Stimulated activated CD8-positive, alpha-beta memory T cell treated with anti-CD3 and anti-CD28 coated beads, Interleukin-4, amount 100 ng/mL, for 1 hour (primary cell): ENCODE results near the gene TMEM135.

ENCODE experiments used
- DNase-seq, 2 donors: peaks; one replicate each; pipeline ENCODE4 v3.0.0-alpha.2; 2020; ENCODE audit warnings: low read depth in 2 of 2, low spot score in 1 of 2

The TMEM135 gene

DNA sequence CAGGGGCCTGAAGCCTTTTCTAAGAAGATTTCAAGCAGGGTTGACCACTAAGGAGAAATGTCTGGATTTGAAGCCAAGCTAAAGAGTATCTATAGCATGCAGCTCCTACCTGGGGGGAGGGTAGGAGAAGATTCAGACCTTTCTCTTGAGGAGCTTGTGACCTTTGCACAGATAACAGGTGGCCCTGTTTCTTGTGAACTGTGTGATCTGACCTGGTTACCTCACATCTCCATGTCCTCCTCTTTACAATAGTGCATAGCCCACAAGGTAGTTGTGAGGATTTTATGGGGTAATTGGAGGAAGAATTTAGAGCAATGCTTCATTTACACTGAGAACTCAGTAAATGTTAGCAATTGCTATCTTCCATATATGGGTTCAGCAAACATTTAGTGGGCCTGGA lies 310.1 kb downstream of the TMEM135 start:
- DNase-seq = no peak

- no peak for DNase-seq
Measured at GRCh38 chr11:87351676-87352075, 313.9 kb downstream of the TMEM135 start.

- DNase-seq = peak; percentile 73 to 79
Measured at GRCh38 chr11:87352759-87353707, 315.3 kb downstream of the TMEM135 start.

DNA sequence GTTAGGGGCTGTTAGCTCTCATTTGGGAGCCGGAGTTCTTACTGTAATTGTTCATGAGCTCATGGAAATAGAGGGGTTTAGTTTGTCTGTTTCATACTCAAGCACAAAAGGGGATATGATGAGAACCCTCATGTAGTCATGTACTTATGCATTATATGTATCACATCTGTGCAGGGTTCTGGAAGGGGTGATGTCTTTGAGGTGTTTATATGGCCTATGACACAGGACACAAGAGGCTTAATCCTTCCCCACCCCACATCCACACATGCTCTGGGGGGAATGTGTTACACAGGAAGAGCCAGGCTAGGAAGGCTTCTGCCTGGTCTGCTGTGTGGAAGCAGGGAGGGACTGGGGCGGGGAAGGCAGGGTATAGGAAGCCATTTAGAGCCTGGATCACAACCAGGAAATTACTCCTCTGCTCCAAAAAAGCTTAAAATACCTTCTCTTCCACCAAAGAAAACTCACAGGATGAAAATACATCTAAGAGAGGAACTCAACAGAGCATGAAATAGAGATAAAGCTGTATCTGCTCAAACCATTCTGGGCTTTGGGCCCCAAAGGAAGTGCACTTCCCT lies 316.1 kb downstream of the TMEM135 start:
- no peak for DNase-seq

- no peak for DNase-seq
Measured at GRCh38 chr11:87355596-87355995, 317.9 kb downstream of the TMEM135 start.

DNA sequence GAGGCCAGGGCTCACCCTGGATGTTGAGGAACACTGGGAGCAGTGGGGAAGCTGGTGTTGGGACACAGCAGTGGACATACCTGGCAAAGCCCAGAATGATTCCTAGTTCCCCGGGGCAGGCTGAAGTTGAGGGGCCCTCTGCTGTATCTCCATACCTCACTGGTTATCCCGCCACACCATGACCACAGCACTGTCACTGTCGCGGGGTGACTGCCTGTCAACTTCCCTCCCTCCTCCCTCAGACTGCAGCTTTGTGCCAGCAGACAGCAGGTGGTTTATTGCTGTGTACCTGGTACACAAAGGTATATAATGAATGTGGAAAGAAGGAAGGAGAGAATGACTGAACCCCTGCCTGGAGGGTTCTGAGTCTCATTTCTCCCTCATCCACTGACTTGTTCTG lies 318.7 kb downstream of the TMEM135 start:
- no peak for DNase-seq

- no peak for DNase-seq
Measured at GRCh38 chr11:87358461-87358860, 320.7 kb downstream of the TMEM135 start.

DNA sequence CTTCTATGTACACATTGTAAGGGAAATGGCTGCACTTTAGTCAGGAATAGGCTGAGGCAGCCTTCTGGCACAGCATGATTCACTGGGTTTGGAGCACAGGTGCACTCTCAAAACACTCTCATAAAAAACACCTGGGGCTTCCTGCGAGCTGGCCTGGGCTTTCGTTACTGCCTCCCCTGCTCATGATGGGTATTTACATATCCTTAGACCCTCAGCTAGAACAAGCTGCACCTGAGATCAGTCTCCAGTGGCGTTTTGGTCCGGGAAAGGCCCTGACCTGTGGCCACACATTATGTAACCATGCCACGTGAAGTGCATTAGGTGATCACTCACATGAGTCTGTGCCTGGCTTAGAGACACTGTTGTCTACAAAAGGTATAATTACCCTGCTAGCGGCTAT lies 321.7 kb downstream of the TMEM135 start:
- no peak for DNase-seq

DNA sequence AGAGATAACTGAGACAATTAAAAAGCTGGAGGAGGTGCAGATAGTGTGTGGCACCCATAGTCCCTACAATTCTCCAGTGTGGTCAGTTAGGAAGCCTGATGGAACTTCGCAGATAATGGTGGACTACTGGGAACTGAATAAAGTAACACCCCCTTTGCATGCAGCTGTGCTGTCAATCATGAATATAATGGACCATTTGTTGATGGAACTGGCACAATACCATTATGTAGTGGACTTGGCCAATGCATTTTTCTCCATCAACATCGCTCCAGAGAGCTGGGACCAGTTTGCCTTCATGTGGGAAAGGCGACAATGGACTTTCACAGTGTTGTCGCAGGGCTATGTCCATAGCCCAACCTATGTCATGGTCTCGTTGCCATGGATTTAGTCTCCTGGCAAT lies 324.2 kb downstream of the TMEM135 start:
- DNase-seq = no peak

DNA sequence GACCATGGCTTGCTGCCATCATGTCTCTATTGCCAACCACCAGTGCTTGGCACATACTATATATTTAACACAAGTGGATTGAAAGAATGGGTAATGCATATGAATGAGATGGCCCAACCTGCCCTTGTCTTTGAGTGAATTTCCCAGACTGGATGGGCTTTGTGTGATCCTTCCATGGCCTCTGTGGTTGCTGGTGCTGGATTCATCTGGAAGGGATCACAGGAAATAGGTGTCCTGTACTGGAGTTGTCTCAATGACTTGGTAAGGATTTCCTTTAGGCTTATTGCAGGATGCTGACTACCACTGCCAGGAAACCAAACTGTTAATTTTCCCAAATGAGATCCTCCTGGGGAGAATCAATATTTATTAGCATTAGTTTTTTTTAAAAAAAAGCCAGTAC lies 328.6 kb downstream of the TMEM135 start:
- no peak for DNase-seq

- DNase-seq = no peak
Measured at GRCh38 chr11:87366763-87367405, 329.1 kb downstream of the TMEM135 start.

- DNase-seq = no peak
Measured at GRCh38 chr11:87368151-87368550, 330.4 kb downstream of the TMEM135 start.

DNA sequence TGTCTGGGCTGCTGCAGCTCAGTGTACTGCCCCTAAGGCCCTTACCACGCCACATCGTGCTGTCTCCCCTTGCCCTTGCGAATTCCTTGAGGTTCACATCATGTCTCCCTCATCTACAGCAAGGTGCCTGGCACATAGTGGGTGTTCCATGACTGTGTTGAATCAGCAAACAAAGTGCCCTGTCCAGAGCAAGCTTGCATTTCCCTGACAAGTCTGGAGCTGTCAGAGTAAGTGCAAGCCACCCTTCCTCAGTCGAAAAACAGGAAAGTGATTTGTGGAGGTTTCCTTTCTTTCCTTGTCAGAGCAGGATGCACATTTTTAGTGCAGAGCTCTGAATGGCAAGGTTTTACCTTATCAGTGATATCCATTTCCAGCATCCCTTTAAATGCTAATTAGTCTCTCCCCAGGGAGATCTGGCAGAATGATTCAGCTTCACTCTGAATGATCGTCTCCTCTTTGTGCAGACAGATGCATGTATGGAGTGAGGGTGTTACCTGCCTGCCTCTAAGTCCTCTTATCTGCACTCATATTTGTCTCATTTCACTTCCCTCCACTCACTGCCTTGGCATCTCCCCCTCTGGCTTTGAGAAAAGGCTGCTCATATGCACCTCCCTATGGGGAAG lies 331.2 kb downstream of the TMEM135 start:
- no peak for DNase-seq

GRCh38 chr11:87369888-87370287 lies 332.2 kb downstream of the TMEM135 start:
- no peak for DNase-seq

DNA sequence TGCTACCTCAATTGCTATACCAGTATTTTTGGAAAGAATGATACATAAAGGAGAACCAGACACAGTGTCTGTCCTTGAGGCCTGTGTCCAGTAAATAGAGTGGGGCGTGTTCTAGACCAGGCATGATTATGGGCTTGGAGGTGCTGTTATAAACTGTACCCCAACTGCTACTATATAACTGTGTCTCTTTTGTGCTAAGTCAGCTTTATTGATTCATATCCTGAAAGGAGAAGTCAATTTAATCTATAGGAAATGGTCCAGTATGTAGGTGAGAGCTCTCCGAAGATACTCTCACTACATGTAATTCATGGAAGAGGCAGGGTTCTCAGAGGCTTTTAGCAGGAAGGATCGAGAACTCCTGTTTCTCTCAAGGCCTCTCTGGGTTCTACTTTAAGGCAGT lies 334.3 kb downstream of the TMEM135 start:
- no peak for DNase-seq
